Uterus (tissue), 4 donors: Measurements from ENCODE around the gene ATP5MK. TPM values are rescaled to one million over a fixed set of nuclear protein-coding genes. Genes with fewer than 3 reads are reported as not detected.

Experiments used
- DNase-seq, 2 donors: peaks; one replicate each; pipeline ENCODE4 v3.0.0-alpha.2; 2019 to 2020
- H3K27ac ChIP-seq, 2 donors: fragments of 200-600 bp; sonication (generic); 1 replicate in 1 of 2; 2 replicates in 1 of 2; pipeline ENCODE4 v1.5.1; 2016 to 2018
- H3K27me3 ChIP-seq, 2 donors: fragments of 200-600 bp; sonication (generic); one replicate each; pipeline ENCODE4 v1.5.1; 2018 to 2019; ENCODE audit warnings: control low read depth in 1 of 2
- H3K36me3 ChIP-seq, 2 donors: fragments of 200-600 bp; sonication (generic); one replicate each; pipeline ENCODE4 v1.5.1; 2019; ENCODE audit warnings: control low read depth in 1 of 2
- H3K4me1 ChIP-seq, 2 donors: fragments of 200-600 bp; sonication (generic); one replicate each; pipeline ENCODE4 v1.5.1; 2018 to 2019; ENCODE audit warnings: control low read depth in 1 of 2
- H3K4me3 ChIP-seq, 2 donors: fragments of 200-600 bp; sonication (generic); 1 replicate in 1 of 2; 2 replicates in 1 of 2; pipeline ENCODE4 v1.5.1; 2018 to 2019; ENCODE audit warnings: mild to moderate bottlenecking in 1 of 2
- H3K9me3 ChIP-seq, 2 donors: fragments of 200-600 bp; sonication (generic); one replicate each; pipeline ENCODE4 v1.5.1; 2019; ENCODE audit warnings: control low read depth in 1 of 2
- POLR2A ChIP-seq, 2 donors: fragments of 450-650 bp; IDR thresholded peaks; one replicate each; pipeline ENCODE4 v1.6.1; 2016; ENCODE audit warnings: antibody characterized with exemption in 2 of 2, mild to moderate bottlenecking in 1 of 2, moderate library complexity in 1 of 2
- intact Hi-C: fragments of 100-400 bp; cut with DNase I; formaldehyde crosslinking; loops from one replicate; pipeline ENCODE4 v1.15.1; 2023; ENCODE audit warnings: low total_unique reads
- total RNA-seq, 4 donors: library from RNA; depleted of rRNA in 3 of 4; stranded (reverse); fragments of >200 nt in 3 of 4; gene quantifications; one replicate each; pipeline versions ENCODE4 v1.1.0 to v1.2.4, GENCODE V29; 2014 to 2023
- TF ChIP-seq, protein P1 (sequence below), 4 experiments: fragments of 200-600 bp in 2 of 4; fragments of 450-650 bp in 2 of 4; sonication (generic) in 2 of 4; IDR thresholded peaks; one replicate each; pipeline ENCODE4 v1.5.1; 2016 to 2019; ENCODE audit warnings: antibody characterized with exemption in 4 of 4, mild to moderate bottlenecking in 2 of 4, moderate library complexity in 1 of 4
- donor health status: DM: yes; HTN: yes; CAD: no.

The ATP5MK gene
- total RNA-seq, 4 donors from 2014 or later: 74.1 to 379 (median 185) TPM

GRCh38 chr10:103397191-103397825 is 1.0 kb upstream of the ATP5MK start:
- intact Hi-C loops: no loop called here
- Histone ChIP-seq H3K4me1 (peaks cover 0 to 13% of the 10 kb centered on the region in 2 donors), H3K27me3 (no peaks in the 10 kb centered on the region), H3K36me3 (no peaks in the 10 kb centered on the region), H3K27ac (peak overlapping the region in 1 of 2 donors; percentile 73), H3K9me3 (no peaks in the 10 kb centered on the region), H3K4me3 (peak overlapping the region; percentile 72 to 82)
- TF ChIP-seq, protein P1, sequence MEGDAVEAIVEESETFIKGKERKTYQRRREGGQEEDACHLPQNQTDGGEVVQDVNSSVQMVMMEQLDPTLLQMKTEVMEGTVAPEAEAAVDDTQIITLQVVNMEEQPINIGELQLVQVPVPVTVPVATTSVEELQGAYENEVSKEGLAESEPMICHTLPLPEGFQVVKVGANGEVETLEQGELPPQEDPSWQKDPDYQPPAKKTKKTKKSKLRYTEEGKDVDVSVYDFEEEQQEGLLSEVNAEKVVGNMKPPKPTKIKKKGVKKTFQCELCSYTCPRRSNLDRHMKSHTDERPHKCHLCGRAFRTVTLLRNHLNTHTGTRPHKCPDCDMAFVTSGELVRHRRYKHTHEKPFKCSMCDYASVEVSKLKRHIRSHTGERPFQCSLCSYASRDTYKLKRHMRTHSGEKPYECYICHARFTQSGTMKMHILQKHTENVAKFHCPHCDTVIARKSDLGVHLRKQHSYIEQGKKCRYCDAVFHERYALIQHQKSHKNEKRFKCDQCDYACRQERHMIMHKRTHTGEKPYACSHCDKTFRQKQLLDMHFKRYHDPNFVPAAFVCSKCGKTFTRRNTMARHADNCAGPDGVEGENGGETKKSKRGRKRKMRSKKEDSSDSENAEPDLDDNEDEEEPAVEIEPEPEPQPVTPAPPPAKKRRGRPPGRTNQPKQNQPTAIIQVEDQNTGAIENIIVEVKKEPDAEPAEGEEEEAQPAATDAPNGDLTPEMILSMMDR (IDR thresholded peaks at IDR 0.05): no peak
- no peak for TF ChIP-seq POLR2A (IDR thresholded peaks at IDR 0.05)
- no peak for DNase-seq

DNA sequence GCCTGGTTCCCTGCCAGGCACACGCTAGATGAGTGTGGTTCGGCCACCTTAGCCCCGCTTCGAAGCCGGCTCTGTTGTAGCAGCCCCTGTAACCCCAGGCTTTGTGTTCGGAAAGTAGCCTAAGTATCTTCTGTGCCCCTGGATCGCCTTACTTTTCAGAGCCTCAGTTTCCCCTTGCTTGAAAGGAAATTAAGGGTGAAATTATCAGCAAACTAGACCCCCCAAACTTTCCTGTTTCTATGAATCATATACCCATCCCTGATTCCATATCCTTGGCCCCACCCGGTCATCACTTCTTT is 463 bp upstream of the ATP5MK start:
- intact Hi-C loops: no loop called here
- TF ChIP-seq POLR2A (IDR thresholded peaks at IDR 0.05): no peak
- TF ChIP-seq, protein P1 (IDR thresholded peaks at IDR 0.05): no peak
- DNase-seq: no peak
- Histone ChIP-seq H3K27ac (peak overlapping the region; percentile 57 to 73), H3K9me3 (no peaks in the 10 kb centered on the region), H3K4me3 (peak overlapping the region; percentile 72 to 82), H3K4me1 (peaks cover 0 to 13% of the 10 kb centered on the region in 2 donors), H3K36me3 (no peaks in the 10 kb centered on the region), H3K27me3 (no peaks in the 10 kb centered on the region)

GRCh38 chr10:103395754-103396066 is 565 bp downstream of the ATP5MK start:
- H3K9me3 ChIP-seq: no peaks in the 10 kb centered on the region
- no peaks in the 10 kb centered on the region for H3K36me3 ChIP-seq
- peaks cover 0 to 13% of the 10 kb centered on the region in 2 donors for H3K4me1 ChIP-seq
- H3K4me3 ChIP-seq: peak overlapping the region; percentile 72 to 82
- DNase-seq: no peak
- H3K27me3 ChIP-seq: no peaks in the 10 kb centered on the region
- H3K27ac ChIP-seq: peak overlapping the region; percentile 73 to 83
- intact Hi-C loops: no loop called here
- no peak for TF ChIP-seq POLR2A (IDR thresholded peaks at IDR 0.05)
- TF ChIP-seq, protein P1 (IDR thresholded peaks at IDR 0.05): no peak

GRCh38 chr10:103394180-103394579 is 2.1 kb downstream of the ATP5MK start:
- H3K4me1 ChIP-seq: peaks cover 0 to 13% of the 10 kb centered on the region in 2 donors
- no peak for DNase-seq
- no peak overlapping the region for H3K4me3 ChIP-seq
- TF ChIP-seq POLR2A (IDR thresholded peaks at IDR 0.05): no peak
- TF ChIP-seq, protein P1 (IDR thresholded peaks at IDR 0.05): no peak
- no peak overlapping the region for H3K27ac ChIP-seq
- H3K9me3 ChIP-seq: no peaks in the 10 kb centered on the region
- H3K36me3 ChIP-seq: no peaks in the 10 kb centered on the region
- intact Hi-C loops: no loop called here
- no peaks in the 10 kb centered on the region for H3K27me3 ChIP-seq

DNA sequence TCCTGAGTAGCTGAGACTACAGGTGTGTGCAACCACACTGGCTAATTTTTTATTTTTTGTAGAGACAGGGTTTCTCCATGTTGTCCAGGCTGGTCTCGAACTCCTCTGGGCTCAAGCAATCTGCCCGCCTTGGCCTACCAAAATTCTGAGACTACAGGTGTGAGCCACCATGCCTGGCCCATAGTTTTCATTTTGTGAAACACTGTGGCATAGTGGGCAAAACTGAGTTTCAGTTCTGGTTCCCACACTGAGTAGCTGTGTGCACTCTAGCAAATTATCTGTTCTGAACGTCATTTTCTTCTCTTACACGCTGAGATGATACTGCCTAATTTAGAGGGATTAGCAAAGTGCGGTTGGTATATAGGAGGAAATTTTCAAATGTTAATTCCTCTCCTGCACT is 13.5 kb downstream of the ATP5MK start:
- TF ChIP-seq, protein P1 (IDR thresholded peaks at IDR 0.05): no peak
- TF ChIP-seq POLR2A (IDR thresholded peaks at IDR 0.05): no peak
- DNase-seq: no peak
- no peaks in the 10 kb centered on the region for H3K4me1 ChIP-seq
- H3K4me3 ChIP-seq: no peak overlapping the region
- no peaks in the 10 kb centered on the region for H3K36me3 ChIP-seq
- intact Hi-C loops: no loop called here
- H3K27ac ChIP-seq: no peak overlapping the region
- no peaks in the 10 kb centered on the region for H3K27me3 ChIP-seq
- no peaks in the 10 kb centered on the region for H3K9me3 ChIP-seq
